Liver (tissue), 9 donors: ENCODE measurements around the gene TSHZ3. TPM values are rescaled to one million over a fixed set of nuclear protein-coding genes. Genes with fewer than 3 reads are reported as not detected.

Experiments
- DNase-seq: peaks from one replicate; pipeline ENCODE4 v3.0.0-alpha.2; 2017; ENCODE audit warnings: low spot score
- H3K27ac ChIP-seq, 2 donors: one replicate each; pipeline ENCODE4 v1.7.0; 2013; ENCODE audit warnings: inconsistent platforms in 2 of 2, low read length in 2 of 2, control low read depth in 1 of 2, low read depth in 1 of 2, mild to moderate bottlenecking in 1 of 2
- H3K27me3 ChIP-seq, 4 donors: one replicate each; pipeline versions ENCODE4 v1.6.1 to v1.7.0; 2013; ENCODE audit warnings: low read length in 3 of 4, inconsistent platforms in 1 of 4, mild to moderate bottlenecking in 1 of 4, moderate library complexity in 1 of 4; ENCODE audit not compliant: control insufficient read depth in 4 of 4, insufficient read depth in 4 of 4
- H3K36me3 ChIP-seq, 4 donors: one replicate each; pipeline versions ENCODE4 v1.6.1 to v1.7.0; 2013; ENCODE audit warnings: low read length in 3 of 4, mild to moderate bottlenecking in 3 of 4, low read depth in 1 of 4, moderate library complexity in 1 of 4; ENCODE audit not compliant: control insufficient read depth in 4 of 4, insufficient read depth in 3 of 4
- H3K4me1 ChIP-seq, 4 donors: one replicate each; pipeline versions ENCODE4 v1.6.1 to v1.7.0; 2013; ENCODE audit warnings: low read length in 3 of 4, mild to moderate bottlenecking in 3 of 4, moderate library complexity in 1 of 4; ENCODE audit not compliant: control insufficient read depth in 4 of 4, insufficient read depth in 4 of 4
- H3K4me3 ChIP-seq, 3 donors: one replicate each; pipeline versions ENCODE4 v1.6.1 to v1.7.0; 2013; ENCODE audit warnings: low read length in 3 of 3, control low read depth in 1 of 3, low read depth in 1 of 3, mild to moderate bottlenecking in 1 of 3
- H3K9ac ChIP-seq, 2 donors: one replicate each; pipeline ENCODE4 v1.7.0; 2013; ENCODE audit warnings: low read length in 2 of 2, mild to moderate bottlenecking in 2 of 2, moderate library complexity in 2 of 2, control low read depth in 1 of 2, low read depth in 1 of 2
- H3K9me3 ChIP-seq, 4 donors: one replicate each; pipeline versions ENCODE4 v1.6.1 to v1.7.0; 2013; ENCODE audit warnings: low read length in 3 of 4; ENCODE audit not compliant: control insufficient read depth in 4 of 4
- EGR1 ChIP-seq, 2 donors: IDR thresholded peaks; 2 replicates each; pipeline ENCODE4 v1.6.1; 2016 to 2018; ENCODE audit warnings: antibody characterized with exemption in 2 of 2, low read depth in 2 of 2
- FOXA1 ChIP-seq: IDR thresholded peaks from 2 replicates; pipeline ENCODE4 v1.6.1; 2016; ENCODE audit warnings: antibody characterized with exemption
- FOXA2 ChIP-seq: IDR thresholded peaks from 2 replicates; pipeline ENCODE4 v1.6.1; 2016; ENCODE audit warnings: antibody characterized with exemption
- GABPA ChIP-seq, 2 donors: IDR thresholded peaks in 1 of 2; conservative IDR thresholded peaks in 1 of 2; 2 replicates each; pipeline ENCODE4 v1.6.1; 2016; ENCODE audit warnings: antibody characterized with exemption in 2 of 2, mild to moderate bottlenecking in 1 of 2, moderate library complexity in 1 of 2
- HNF4A ChIP-seq, 2 donors: conservative IDR thresholded peaks; 2 replicates each; pipeline ENCODE4 v1.6.1; 2016; ENCODE audit warnings: antibody characterized with exemption in 2 of 2, mild to moderate bottlenecking in 2 of 2
- HNF4G ChIP-seq: IDR thresholded peaks from 2 replicates; pipeline ENCODE4 v1.6.1; 2016; ENCODE audit warnings: antibody characterized with exemption
- JUND ChIP-seq, 2 donors: IDR thresholded peaks; 2 replicates each; pipeline ENCODE4 v1.6.1; 2016; ENCODE audit warnings: antibody characterized with exemption in 2 of 2
- MAX ChIP-seq: IDR thresholded peaks from 2 replicates; pipeline ENCODE4 v1.6.1; 2016; ENCODE audit warnings: antibody characterized with exemption
- RAD21 ChIP-seq, 2 donors: IDR thresholded peaks; 2 replicates each; pipeline ENCODE4 v1.6.1; 2016; ENCODE audit warnings: antibody characterized with exemption in 2 of 2, mild to moderate bottlenecking in 2 of 2
- RXRA ChIP-seq, 2 donors: IDR thresholded peaks; 2 replicates each; pipeline ENCODE4 v1.6.1; 2017 to 2018; ENCODE audit warnings: antibody characterized with exemption in 2 of 2, mild to moderate bottlenecking in 1 of 2
- SP1 ChIP-seq: IDR thresholded peaks from 2 replicates; pipeline ENCODE4 v1.6.1; 2018; ENCODE audit warnings: antibody characterized with exemption, mild to moderate bottlenecking
- TAF1 ChIP-seq: conservative IDR thresholded peaks from 2 replicates; pipeline ENCODE4 v1.6.1; 2016; ENCODE audit warnings: antibody characterized with exemption, mild to moderate bottlenecking
- YY1 ChIP-seq: IDR thresholded peaks from 2 replicates; pipeline ENCODE4 v1.6.1; 2016; ENCODE audit warnings: antibody characterized with exemption, mild to moderate bottlenecking
- ZBTB33 ChIP-seq: IDR thresholded peaks from 2 replicates; pipeline ENCODE4 v1.6.1; 2016; ENCODE audit warnings: antibody characterized with exemption
- WGBS: extraction: QIAGEN DNeasy Blood & Tissue Kit; methylation state at CpG from one replicate; pipeline ENCODE4 v1.1.7; 2013; 5-methylcytosine and 5-hydroxymethylcytosine counted together
- polyA plus RNA-seq, 2 donors: library from polyadenylated mRNA; stranded (reverse) in 1 of 2; unstranded in 1 of 2; fragments of 200-250 nt in 1 of 2; fragments of >200 nt in 1 of 2; fragmentation: Nextera tagmentation in 1 of 2; extraction: Ambion mirVana in 1 of 2; gene quantifications; one replicate each; pipeline versions ENCODE4 v1.2.1 to v1.2.3, GENCODE V29; 2013 to 2015
- total RNA-seq, 2 donors: library from RNA; depleted of rRNA; stranded (reverse); fragments of >200 nt; gene quantifications; one replicate each; pipeline ENCODE4 v1.2.3, GENCODE V29; 2014
- TF ChIP-seq, protein P1 (sequence below): fragments of 150-350 bp; IDR thresholded peaks from 2 replicates; pipeline ENCODE4 v1.5.1; 2017; ENCODE audit warnings: improper control_type of control experiment, low read depth, low read length; ENCODE audit not compliant: missing input control
- TF ChIP-seq, protein P2 (sequence below): IDR thresholded peaks from 2 replicates; pipeline ENCODE4 v1.6.1; 2016; ENCODE audit warnings: antibody characterized with exemption
- TF ChIP-seq, protein P3 (sequence below): IDR thresholded peaks from 2 replicates; pipeline ENCODE4 v1.6.1; 2016; ENCODE audit warnings: antibody characterized with exemption, mild to moderate bottlenecking
- donor health status: healthy.
- donor health status: healthy.
- donor health status: healthy.
- donor health status: healthy.
- donor health status: healthy.

Gene TSHZ3
- total and polyA plus RNA-seq, 4 donors, result 0.42 to 3.3 (median 0.68) TPM

DNA sequence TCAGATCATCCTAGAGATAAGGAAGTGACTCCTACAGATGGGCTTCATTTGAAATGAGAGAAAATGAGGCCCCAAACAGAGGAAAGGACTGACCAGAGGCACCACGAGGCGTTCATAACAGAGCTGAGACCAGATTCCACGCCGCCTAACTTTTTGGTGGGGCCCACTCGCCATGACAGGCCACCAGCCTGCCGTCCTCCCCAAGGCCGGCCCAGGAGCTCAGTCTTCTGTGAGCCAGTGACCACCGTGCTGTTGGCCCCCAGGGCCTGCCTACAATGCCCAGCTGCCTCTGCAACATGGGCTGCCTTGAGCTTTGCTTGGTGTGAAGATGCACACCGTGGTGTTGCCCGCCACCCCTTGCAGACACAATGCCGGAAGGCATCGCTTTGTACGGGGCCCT, 40.5 kb downstream of the TSHZ3 start:
- DNase-seq, result no peak
- 90% methylated on average over 13 of the region's 13 CpGs for WGBS

More for the DNA sequence above, 40.5 kb downstream of the TSHZ3 start:
- no peak overlapping the region for H3K4me3 ChIP-seq
- no peaks in the 10 kb centered on the region for H3K4me1 ChIP-seq
- no peak overlapping the region for H3K9ac ChIP-seq
- no peaks in the 10 kb centered on the region for H3K9me3 ChIP-seq
- no peak overlapping the region for H3K27ac ChIP-seq
- no peaks in the 10 kb centered on the region for H3K36me3 ChIP-seq
- no peaks in the 10 kb centered on the region for H3K27me3 ChIP-seq
- TF ChIP-seq, protein P1, sequence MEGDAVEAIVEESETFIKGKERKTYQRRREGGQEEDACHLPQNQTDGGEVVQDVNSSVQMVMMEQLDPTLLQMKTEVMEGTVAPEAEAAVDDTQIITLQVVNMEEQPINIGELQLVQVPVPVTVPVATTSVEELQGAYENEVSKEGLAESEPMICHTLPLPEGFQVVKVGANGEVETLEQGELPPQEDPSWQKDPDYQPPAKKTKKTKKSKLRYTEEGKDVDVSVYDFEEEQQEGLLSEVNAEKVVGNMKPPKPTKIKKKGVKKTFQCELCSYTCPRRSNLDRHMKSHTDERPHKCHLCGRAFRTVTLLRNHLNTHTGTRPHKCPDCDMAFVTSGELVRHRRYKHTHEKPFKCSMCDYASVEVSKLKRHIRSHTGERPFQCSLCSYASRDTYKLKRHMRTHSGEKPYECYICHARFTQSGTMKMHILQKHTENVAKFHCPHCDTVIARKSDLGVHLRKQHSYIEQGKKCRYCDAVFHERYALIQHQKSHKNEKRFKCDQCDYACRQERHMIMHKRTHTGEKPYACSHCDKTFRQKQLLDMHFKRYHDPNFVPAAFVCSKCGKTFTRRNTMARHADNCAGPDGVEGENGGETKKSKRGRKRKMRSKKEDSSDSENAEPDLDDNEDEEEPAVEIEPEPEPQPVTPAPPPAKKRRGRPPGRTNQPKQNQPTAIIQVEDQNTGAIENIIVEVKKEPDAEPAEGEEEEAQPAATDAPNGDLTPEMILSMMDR, result no peak
- TF ChIP-seq GABPA (IDR thresholded peaks at IDR 0.05 in 1 of 2, conservative IDR thresholded peaks at IDR 0.05 in 1 of 2), result no peak
- TF ChIP-seq, protein P2, sequence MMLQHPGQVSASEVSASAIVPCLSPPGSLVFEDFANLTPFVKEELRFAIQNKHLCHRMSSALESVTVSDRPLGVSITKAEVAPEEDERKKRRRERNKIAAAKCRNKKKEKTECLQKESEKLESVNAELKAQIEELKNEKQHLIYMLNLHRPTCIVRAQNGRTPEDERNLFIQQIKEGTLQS, result no peak
- TF ChIP-seq HNF4A (conservative IDR thresholded peaks at IDR 0.05), result no peak
- no peak for TF ChIP-seq MAX
- TF ChIP-seq FOXA1, result no peak
- TF ChIP-seq RAD21 (IDR thresholded peaks at IDR 0.05), result no peak
- TF ChIP-seq RXRA (IDR thresholded peaks at IDR 0.05), result no peak
- TF ChIP-seq YY1, result no peak
- no peak for TF ChIP-seq JUND (IDR thresholded peaks at IDR 0.05)
- no peak for TF ChIP-seq TAF1
- no peak for TF ChIP-seq HNF4G
- no peak for TF ChIP-seq FOXA2
- TF ChIP-seq EGR1 (IDR thresholded peaks at IDR 0.05; ENCODE audit: low read depth in 2 of 2), result no peak
- TF ChIP-seq ZBTB33, result no peak
- no peak for TF ChIP-seq SP1
- TF ChIP-seq, protein P3, sequence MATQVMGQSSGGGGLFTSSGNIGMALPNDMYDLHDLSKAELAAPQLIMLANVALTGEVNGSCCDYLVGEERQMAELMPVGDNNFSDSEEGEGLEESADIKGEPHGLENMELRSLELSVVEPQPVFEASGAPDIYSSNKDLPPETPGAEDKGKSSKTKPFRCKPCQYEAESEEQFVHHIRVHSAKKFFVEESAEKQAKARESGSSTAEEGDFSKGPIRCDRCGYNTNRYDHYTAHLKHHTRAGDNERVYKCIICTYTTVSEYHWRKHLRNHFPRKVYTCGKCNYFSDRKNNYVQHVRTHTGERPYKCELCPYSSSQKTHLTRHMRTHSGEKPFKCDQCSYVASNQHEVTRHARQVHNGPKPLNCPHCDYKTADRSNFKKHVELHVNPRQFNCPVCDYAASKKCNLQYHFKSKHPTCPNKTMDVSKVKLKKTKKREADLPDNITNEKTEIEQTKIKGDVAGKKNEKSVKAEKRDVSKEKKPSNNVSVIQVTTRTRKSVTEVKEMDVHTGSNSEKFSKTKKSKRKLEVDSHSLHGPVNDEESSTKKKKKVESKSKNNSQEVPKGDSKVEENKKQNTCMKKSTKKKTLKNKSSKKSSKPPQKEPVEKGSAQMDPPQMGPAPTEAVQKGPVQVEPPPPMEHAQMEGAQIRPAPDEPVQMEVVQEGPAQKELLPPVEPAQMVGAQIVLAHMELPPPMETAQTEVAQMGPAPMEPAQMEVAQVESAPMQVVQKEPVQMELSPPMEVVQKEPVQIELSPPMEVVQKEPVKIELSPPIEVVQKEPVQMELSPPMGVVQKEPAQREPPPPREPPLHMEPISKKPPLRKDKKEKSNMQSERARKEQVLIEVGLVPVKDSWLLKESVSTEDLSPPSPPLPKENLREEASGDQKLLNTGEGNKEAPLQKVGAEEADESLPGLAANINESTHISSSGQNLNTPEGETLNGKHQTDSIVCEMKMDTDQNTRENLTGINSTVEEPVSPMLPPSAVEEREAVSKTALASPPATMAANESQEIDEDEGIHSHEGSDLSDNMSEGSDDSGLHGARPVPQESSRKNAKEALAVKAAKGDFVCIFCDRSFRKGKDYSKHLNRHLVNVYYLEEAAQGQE, result no peak
